Fibroblast of the aortic adventitia (primary cell): Measurements from ENCODE around the gene PCDH15. TPM values are rescaled to one million over a fixed set of nuclear protein-coding genes. Genes with fewer than 3 reads are reported as not detected.

Experiments
- DNase-seq: peaks from one replicate; pipeline ENCODE4 v3.0.0-alpha.2; 2010; ENCODE audit warnings: low read depth
- H3K4me3 ChIP-seq: 2 replicates; pipeline ENCODE4 v1.5.1; 2011; ENCODE audit warnings: low read depth, mild to moderate bottlenecking, control low read depth, low read length, moderate library complexity
- total RNA-seq: library from RNA; depleted of rRNA; stranded (reverse); fragments of >200 nt; gene quantifications from 2 replicates; pipeline ENCODE4 v1.2.3, GENCODE V29; 2012; ENCODE audit warnings: low replicate concordance
- TF ChIP-seq, protein P1 (sequence below): IDR thresholded peaks from 2 replicates; pipeline ENCODE4 v1.5.1; 2011; ENCODE audit warnings: mild to moderate bottlenecking, low read length, control low read depth, inconsistent platforms; ENCODE audit not compliant: insufficient read depth

PCDH15 gene
- total RNA-seq, 1 donor, result 0.09 TPM

GRCh38 chr10:54496852-54497251 is 304.2 kb downstream of the PCDH15 start:
- H3K4me3 ChIP-seq, result no peak overlapping the region

GRCh38 chr10:54487743-54488142 is 313.3 kb downstream of the PCDH15 start:
- no peak for DNase-seq
- no peak overlapping the region for H3K4me3 ChIP-seq
- TF ChIP-seq, protein P1, sequence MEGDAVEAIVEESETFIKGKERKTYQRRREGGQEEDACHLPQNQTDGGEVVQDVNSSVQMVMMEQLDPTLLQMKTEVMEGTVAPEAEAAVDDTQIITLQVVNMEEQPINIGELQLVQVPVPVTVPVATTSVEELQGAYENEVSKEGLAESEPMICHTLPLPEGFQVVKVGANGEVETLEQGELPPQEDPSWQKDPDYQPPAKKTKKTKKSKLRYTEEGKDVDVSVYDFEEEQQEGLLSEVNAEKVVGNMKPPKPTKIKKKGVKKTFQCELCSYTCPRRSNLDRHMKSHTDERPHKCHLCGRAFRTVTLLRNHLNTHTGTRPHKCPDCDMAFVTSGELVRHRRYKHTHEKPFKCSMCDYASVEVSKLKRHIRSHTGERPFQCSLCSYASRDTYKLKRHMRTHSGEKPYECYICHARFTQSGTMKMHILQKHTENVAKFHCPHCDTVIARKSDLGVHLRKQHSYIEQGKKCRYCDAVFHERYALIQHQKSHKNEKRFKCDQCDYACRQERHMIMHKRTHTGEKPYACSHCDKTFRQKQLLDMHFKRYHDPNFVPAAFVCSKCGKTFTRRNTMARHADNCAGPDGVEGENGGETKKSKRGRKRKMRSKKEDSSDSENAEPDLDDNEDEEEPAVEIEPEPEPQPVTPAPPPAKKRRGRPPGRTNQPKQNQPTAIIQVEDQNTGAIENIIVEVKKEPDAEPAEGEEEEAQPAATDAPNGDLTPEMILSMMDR, result no peak

More at GRCh38 chr10:54496852-54497251, 304.2 kb downstream of the PCDH15 start:
- DNase-seq, result no peak
- TF ChIP-seq, protein P1, result no peak

DNA sequence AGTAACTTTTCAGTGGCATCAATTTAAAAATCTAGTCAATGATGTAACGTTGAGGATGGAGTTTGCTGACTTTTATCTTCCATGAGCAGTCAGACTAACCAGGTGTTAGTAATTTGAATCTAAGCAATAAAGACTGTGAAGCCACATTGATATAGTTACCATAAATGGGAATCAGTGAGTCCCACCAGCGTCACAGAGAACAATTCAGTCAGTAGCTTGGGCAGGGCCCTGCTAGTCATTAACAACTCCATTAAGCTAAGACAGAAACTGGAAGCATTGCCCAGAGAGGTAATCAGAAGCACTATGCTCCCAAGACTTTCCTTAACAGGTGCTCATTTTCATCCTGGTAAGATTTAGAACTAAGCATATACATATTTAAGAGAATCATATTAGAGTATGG is 315.1 kb downstream of the PCDH15 start:
- no peak overlapping the region for H3K4me3 ChIP-seq

GRCh38 chr10:54484186-54484585 is 316.8 kb downstream of the PCDH15 start:
- DNase-seq, result no peak
- no peak overlapping the region for H3K4me3 ChIP-seq
- TF ChIP-seq, protein P1, result no peak

More for the DNA sequence above, 315.1 kb downstream of the PCDH15 start:
- TF ChIP-seq, protein P1, result no peak
- no peak for DNase-seq

DNA sequence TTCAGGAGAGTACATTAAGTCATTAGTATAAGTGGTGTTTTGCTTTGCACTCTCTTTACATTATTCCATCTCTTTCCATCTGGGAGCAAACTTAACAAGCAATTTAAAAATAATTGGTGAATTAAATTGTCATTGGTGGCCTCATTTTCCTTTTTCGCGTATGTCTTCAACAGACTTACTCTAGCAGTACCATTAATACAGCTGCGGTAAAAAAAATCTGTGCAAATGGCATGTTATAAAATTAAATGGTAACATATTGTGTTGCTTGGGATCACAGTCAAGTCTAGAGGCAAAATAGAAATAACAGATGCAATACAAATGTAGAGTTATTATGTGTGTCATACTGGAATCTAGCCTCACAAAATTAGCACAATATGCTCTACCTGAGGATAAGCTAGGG is 322.4 kb downstream of the PCDH15 start:
- TF ChIP-seq, protein P1, result no peak
- no peak overlapping the region for H3K4me3 ChIP-seq
- DNase-seq, result no peak

DNA sequence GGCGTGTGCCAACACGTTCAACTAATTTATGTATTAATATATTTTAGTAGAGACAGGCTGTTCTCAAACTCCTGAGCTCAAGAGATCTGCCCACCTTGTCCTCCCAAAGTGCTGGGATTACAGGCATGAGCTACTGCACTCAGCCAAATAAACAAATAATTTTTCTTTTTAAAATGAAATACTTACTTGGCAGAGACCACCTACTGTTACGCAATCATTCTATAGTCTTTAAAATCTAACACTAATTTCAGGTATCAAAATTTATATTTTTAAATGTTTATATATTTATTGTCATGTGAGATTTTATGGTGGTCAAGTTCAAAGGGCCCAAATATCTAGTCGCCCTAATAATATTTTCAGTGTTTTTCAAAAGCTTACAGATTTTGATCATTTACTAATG is 323.3 kb downstream of the PCDH15 start:
- no peak for DNase-seq
- no peak overlapping the region for H3K4me3 ChIP-seq
- TF ChIP-seq, protein P1, result no peak

DNA sequence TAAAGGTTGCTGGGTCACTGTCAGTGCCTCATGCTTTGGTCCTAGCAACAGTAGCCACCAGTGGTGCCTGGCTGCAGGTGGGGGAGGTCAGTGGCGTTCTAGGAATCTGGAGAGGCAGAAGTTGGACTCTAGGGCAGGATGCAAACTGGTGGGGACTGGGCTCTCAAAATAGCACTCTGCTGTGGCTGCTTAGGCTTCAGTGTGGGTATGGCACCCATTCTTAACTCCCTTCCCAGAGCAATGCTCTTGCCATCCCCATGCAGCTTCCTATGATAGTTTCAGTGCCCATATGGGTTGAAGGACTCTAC is 330.8 kb downstream of the PCDH15 start:
- TF ChIP-seq, protein P1, result no peak
- DNase-seq, result no peak
- no peak overlapping the region for H3K4me3 ChIP-seq
